Measurements from ENCODE around the gene NARF.
A peak's percentile ranks its signal among the peaks of the same experiment; 100 is the strongest.
"Not testable (repeated sequence)": the region's sequence is repeated elsewhere in the genome, so short reads cannot be mapped to it uniquely, and the experiment has no call there.

NARF gene

DNA sequence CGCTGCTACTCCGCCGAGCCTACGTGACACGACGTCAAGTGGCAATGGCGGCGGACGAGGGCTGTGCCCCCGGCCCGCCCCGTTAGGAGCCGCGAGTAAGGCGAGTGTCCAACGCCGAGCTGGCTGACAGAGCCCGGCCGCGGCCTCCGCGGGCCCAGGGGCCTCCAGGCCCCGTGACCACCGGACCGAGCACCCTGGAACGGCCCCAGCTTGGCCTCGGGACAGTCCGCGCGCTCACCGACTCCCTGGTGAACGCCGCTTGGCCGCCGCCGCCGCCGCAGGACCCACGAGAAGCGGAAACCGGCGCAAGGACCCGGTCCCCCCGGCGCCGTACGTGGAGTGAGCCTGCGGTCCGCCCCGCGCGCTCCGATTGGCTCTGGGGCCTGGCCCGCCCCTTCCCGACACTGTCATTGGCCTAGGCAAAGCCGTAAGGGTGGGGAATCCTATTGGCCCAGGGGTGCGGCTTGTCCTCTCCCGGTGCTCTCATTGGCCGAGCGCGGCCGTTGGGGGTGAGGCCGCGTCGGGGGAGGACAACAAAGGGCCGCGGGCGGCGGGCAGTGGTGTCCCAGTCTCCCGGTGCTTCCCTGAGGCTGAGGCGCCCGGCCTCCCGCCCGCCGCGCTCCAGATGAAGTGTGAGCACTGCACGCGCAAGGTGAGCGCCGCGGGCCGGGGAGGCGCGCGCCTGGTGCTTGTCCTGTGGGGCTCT, at the start of gene NARF:
Gene NARF, plus strand, starts transcription at position 563 of the 706 bp plus-strand sequence. Its CDS starts 63 bp downstream, at position 626.
- DNase-seq = peak; percentile 99

DNA sequence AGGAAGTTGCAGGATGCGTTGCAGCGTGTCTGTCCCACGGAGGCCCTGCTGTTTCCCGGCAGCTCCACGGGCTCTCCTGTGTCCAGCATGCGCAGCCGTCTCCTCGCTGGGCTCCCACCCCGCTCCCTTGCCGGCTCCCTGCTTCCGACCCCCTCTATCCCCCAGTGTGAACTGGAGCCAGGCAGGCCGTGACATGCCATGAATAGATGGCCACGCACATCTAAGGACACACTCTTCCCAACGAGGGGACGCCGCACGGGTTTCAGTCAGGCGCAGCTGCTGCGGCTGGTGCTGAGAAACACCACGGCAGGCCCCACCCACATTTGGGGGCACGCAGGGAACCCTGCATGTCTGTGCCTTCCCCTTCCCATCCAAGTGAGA, 49.6 kb upstream of the NARF start:
- DNase-seq = no peak

DNA sequence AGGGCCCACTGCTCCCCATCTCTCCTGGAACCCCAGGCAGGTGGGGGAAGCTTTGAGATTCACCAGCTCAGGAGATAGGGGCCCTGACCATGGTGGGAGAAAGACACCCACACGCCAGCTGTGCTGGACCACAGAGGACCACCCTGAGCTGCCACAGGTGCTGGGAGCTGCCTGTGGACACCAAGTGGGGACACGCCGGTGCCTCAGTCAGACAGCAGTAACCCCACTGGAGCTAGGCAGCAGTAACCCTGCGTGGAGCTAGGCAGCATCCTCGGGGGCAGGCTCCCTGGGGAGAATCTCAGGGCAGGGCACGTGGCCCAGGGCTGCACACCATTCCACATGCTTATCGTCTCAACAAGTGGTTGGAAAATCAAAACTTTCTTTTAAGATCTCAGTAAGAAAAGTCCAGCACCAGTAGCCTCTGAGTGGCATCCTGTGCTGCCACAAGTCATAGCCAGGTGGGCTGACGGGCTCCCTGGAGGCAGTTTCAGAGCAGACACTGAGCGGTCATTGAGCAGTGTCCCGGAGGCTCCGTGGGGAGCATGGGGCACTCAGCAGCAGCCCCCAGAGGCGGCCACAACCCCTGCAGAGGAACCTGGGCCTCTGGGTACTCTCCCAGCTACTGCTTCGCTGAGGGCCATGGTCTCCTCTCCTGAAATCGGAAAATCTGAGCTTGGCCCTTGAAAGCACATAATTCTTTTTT, 48.4 kb upstream of the NARF start:
- DNase-seq = no peak

DNA sequence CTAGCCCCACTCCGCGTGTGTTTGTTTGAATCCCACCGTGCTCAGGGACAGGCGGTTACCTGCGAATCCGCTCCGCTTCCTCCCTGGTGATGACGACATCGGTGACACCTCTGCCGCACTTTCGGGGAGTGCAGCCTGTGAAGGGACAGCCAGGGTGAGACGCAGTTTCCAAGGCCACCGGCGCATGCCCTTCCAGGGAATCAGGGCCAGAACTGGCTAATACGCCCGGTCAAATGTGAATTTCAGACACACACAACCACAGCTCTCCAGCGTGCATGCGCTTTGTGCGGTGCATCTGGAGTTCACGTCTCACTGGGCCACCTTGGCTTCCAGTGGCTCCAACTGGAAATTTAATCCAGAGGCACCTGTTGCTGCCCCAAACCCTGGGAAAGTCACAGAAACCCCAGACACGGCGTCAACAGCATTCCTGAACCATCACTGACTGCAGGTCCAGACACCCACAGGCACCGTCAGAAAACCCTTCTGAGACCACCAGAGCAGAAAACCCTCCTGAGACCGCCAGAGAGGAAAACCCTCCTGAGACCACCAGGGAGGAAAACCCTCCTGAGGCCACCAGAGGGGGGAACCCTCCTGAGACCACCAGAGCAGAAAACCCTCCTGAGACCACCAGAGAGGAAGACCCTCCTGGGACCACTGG, 47.0 kb upstream of the NARF start:
- DNase-seq = no peak

DNA sequence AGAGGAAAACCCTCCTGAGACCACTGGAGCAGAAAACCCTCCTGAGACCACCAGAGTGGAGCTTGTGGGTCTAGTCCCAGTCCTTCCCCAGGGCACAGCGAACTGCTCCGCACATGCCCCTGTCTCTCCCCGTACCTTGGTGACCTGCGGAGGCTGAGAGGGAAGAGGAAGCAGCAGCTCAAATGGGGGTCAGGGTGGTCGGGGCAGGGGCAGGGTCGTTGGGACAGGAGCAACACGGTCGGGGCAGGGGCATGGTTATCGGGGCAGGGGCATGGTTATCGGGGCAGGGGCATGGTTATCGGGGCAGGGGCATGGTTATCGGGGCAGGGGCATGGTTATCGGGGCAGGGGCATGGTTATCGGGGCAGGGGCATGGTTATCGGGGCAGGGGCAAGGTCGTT, 46.5 kb upstream of the NARF start:
- DNase-seq = not testable (repeated sequence)

DNA sequence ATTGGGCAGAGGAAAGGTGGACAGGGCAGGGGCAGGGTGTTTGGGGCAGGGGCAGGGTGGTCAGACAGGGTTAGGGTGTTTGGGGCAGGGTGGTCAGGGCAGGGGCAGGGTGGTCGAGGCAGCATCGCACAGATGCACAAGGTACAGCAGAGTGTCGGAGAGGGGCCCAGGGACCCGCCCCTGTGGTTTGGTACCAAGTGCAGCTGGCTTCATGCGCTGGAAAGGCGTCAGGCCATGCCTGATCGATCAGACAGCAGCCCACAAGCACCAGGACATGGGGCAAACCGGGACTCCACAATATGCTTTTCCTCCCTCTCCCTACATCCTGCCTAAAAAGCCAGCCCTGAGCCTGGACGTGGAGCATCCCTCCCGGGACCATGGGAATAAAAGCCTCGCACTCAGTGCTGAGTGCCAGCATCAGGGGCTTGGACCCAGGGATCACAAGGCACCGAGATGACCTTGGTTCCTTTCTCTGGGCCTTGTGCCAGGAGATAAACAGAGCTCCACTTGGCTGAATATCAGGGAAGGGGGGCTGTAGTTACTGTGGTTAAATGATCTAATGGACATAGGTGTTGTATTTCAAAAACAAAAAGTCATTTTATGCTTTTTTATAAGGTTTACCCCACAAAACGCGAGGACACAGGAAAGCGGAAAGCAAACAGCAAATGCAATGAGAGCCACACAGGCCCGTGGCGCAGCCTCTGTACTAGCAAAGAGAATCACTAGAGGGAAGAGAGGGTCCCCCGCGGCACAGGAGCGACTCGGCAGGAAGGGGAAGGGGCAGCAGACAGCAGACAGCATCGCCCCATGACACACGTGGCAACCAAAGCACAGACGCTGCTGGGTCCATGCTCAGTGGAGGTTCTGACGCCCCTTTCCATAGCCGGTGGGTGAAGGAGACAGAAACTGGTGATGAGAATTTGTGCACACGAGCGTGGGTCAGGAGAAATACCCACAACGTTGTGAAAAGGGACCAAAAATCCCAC, 45.7 kb upstream of the NARF start:
- DNase-seq = no peak

DNA sequence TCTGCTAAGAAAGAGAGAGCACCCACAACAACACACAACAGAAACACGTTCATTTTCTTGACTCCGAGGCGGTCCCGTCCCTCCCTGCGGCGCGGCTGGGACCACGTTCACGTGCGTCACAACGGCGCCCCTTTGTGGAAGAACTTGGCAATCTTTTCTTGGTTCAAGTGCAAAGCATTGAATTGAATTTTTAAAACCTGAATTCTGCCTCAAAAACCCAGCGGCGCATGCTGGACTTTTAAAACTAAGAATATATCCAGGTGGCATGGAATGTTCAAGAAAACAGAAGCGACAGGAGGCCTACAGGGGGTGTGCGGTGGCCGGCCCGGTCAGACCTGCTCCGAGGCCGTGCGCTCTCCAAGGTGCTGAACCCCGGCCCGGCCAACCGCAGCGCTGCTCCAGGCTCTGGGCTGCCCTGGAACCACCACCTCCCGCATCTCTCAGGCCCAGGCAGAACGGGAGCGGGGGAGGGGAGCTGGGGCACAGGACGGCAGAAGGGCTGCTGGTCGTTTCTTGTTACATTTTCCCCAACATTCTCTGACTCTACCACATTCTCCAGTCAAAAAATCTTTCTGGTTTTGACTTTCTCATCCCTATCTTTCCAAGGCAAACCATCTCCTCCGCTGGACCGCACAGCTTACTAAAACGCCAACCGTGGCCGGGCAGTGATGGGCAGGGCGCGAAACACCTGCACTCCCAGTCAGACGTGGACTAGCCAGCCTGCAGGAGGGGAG, 43.8 kb upstream of the NARF start:
- peak; percentile 67 for DNase-seq

DNA sequence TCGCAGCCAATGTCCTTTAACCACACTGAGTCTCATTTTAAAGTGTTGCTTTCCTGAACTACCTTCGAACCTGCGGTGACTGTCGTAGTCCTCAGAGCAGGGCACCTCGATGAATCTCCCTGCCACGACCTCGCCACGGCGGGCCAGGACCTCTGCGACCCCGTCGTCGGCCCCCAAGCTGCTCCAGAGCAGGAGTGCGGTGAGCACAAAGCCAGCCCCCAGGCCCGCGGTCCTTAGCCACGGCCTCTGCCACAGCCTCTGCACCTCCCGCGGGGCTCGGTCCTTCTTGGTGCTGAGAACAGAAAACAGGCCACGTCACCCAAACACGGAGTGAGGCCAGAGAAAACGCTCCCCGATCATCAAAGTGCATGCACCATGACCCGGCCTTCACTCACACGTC, 43.2 kb upstream of the NARF start:
- no peak for DNase-seq

DNA sequence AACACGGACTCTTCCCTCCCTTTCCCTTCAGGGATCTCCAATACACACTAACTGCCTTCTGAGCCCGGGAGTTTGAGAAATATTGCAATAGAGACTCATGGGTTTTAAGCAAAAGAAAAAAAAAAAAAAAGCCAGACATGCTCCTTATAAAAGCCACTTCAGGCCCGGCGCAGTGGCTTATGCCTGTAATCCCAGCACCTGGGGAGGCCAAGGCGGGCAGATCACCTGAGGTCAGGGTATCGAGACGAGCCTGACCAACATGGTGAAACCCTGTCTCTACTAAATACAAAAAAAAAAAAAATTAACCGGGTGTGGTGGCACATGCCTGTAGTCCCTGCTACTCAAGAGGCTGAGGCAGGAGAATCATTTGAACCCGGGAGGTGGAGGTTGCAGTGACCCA, 42.8 kb upstream of the NARF start:
- no peak for DNase-seq

DNA sequence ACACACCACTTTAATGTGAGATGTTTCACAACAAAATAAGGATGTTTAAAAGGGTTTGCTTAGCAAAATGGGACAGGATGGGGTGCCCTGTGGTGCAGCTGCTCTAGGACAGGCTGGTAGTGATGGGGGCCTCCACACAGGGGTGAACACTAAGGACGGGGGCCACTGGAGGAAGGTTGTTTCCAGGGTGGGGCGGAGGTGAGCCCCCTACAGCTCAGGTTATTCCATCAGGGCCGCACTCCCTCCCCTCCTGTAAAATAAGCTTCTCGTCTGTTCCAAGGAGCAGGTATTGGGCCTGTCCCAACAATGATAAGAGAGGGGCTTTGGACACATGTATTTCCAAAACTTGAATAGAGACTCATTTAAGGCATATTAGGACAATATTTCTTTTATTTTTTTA, 42.3 kb upstream of the NARF start:
- no peak for DNase-seq

DNA sequence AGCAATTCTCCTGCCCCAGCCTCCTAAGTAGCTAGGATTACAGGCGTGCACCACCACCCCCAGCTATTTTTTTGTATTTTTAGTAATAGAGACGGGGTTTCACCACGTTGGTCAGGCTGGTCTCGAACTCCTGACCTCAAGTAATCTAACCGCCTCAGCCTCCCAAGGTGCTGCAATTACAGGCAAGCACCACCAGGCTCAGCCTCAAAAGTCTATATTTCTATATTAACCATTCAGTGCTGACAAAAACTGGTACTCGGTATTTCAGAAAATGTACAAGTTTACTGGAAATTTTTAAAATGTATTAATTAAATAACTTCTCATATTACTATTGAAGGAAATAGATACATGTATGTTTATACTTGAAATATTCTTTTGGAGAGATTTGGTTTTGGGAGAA, 41.8 kb upstream of the NARF start:
- no peak for DNase-seq

DNA sequence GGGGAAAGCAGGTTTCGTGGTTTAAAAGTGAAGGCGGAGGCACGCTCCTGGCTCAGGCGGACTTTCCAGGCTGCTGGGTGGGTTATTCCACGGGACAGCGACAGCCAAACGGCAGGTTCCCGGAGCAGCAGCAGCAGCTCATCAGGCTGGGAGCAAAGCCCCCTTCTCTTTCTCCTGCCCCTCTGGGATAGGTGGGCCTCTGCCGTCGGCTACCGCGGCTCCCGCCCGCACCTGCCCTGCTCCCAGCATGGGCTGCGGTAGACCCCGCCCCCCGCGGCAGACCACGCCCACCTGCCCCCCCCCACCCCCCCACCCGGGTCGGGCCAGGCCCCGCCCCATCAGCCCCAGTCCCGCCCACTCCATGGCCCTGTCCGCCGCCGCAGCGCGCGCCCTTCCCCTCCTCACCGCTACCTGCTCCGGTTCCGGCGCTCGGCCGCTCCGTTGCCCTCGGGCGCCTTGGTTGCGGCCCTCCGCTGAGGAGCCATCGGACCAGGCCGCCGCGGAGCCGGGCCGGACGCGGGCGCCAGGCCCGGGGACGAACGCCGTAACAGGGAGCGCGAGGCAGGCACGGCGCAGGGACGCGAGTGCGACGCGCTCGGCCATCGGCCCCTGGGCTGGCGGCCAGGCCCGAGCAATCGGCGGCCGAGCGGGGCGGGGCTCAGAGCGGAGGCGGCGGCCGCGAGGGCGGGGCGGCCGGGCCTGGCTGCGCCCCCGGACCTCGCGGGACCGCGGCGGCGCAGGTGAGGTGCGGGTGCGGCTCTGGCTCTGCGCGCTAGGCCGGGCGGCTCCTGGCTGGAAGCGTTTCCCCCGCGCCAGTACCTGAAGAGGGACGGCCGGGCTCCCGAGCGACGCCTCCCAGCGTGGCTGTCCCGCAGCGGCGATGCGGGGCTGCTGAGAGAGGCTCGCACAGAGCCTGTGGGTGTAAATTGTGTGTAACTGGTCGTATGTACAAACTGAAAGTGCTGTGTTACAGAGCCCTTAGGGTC, 40.2 kb upstream of the NARF start, which contains the start of the genes HEXD and OGFOD3:
Gene HEXD, plus strand, starts transcription at position 347 of the 986 bp plus-strand sequence. CDS start 1,453 bp downstream, outside the sequence.
Gene OGFOD3, minus strand, starts transcription at position 586 of the 986 bp plus-strand sequence. Its CDS starts 101 bp downstream, at position 485.
- DNase-seq = peak; percentile 83

DNA sequence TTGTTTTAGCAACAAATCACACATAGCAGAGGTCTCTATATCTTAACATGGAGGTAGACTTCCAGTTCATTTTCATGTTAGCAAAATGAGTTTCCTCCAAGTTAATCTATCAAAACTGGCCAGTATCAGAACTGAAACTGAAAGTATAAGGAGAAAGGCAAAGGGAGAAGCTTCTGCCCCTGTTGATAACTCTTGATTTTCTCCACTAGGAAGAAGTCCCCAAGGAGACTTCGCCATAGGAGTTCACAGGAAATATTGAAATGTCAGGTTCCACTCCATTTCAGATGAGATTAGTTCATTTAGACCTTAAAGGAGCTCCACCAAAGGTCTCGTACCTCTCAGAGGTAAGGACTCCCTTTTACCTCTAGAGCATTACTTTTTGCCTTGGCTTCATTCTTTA, 39.0 kb upstream of the NARF start:
- no peak for DNase-seq

DNA sequence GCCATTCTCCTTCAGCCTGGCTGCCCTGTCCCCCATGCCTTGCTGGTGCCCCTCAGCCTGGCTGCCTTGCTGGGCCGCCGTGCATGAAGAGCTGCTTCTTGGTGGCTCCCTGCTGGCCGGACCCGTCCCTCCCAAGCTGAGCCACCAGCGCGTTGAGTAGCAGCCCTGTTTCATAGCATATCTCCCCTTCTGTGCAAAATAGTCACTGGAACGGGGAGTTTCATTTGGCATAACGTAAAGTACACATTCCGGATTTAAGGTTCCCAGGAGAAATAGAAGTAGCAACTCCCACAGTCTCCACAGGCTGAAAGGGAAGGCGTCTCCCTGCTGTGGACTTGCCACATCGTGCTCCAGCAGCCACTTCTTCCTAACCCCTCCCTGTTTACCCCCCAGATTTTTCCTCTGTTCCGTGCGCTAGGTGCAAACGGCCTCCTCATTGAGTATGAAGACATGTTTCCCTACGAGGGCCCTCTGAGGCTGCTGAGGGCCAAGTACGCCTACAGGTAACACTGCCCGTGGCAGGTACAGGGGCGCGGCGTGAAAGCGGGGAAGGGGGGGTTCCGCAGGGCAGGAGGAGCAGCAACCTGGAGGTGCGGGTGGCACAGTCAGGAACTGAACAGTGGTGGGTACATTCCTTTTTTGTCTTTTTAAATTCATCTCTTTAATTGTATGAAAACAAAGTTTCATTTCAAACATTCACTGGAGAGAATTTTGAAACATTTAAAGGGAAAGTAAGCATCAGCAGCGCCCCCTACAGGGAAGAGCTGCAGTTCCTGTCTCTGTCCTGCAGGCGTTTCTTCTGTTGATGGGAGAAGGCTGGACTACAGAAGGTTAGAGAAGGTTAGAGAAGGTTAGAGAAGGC, 34.3 kb upstream of the NARF start:
- peak; percentile 35 for DNase-seq

DNA sequence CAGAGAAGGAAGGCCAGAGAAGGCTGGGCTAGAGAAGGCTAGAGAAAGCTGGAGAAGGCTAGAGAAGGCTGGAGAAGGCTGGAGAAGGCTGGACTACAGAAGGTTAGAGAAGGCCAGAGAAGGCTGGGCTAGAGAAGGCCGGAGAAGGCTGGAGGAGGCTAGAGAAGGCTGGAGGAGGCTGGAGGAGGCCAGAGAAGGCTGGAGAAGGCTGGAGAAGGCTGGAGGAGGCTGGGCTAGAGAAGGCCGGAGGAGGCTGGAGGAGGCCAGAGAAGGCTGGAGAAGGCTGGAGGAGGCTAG, 33.7 kb upstream of the NARF start:
- DNase-seq = no peak

DNA sequence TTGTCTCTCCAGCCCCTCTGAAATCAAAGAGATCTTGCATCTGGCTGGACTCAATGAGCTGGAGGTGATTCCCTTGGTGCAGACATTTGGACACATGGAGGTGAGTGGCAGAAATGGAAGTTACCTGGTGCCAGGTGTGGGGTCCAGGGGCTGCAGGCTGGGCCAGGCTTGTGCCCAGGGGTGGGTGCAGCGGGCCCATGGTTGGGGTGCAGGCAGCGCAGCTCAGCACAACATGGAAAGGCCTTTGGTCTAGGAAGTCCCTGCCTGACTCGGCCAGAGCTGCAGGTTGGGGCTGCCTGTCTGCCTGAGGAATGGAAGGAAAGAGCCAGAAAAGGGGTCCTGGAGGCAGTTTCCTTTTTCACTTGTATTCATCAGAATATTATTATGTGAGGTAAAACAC, 30.0 kb upstream of the NARF start:
- no peak for DNase-seq

DNA sequence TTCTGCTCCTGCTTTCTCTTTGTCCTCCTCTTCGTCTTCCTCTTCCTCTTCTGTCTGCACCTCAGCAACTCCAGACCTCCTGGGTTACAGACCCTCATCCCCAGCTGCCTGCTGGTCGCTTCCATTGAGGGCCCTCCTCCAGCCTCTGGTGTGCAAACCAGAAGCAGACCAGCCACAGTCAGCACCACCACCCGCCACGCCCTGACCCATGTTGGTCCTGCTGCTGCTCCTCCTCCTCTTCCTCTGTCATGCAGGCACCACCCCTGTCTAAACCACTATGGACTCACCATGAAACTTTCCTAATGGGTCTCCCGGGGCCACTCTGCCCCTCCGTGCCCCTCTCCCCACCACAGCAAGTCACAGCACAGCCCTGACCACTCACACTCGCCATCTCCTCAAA, 28.7 kb upstream of the NARF start:
- no peak for DNase-seq

DNA sequence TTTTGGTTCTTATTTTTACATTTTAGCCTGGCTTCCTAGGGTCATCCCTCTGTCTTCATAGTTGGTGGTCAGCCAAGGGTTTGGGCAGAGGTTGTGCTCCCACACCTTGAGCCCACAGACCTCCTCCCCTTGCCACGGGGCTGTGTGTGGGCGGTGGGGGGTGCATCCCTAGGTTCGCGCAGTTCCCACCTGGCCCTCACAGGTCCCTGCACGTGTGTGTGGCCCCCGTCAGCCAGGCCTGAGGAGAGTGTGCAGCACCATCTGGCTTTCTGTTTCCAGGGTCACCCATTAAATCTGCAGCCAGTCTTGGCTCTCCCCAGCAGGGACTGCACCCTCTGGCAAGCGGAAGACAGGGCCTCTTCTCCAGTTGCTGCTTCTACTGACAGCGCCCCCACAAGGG, 26.5 kb upstream of the NARF start:
- DNase-seq = no peak

DNA sequence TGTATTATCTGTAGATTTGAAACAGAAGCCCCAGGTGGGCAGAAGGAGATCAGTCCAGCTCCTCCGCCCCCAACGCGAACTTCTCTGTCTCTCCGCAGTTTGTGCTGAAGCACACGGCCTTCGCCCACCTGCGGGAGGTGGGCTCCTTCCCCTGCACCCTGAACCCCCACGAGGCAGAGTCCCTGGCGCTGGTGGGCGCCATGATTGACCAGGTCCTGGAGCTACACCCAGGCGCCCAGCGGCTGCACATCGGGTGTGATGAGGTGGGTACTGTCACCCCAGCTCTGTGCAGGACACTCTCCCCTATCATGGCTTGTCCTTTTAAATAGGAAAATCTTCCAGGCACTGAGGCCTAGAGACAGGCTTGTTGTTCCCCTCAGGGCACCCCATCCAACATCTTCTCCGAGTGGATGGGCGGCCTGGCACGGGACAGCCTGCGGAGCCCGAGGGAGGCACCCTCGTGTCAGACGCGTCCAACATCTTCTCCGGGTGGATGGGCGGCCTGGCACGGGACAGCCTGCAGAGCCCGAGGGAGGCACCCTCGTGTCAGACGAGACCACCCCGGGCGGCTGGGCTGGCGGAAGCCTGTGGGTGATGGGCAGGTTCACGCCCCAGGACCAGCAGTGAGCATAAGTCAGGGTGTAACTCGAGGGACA, 24.9 kb upstream of the NARF start:
- DNase-seq = no peak
